HEK293T (cell line): ENCODE results near the gene CACNA1G.

Experiments used
- CTCF ChIA-PET: fragments of 350-600 bp; formaldehyde crosslinking; extraction: SDS; loops from one replicate; lab custom pipeline; 2021; ENCODE audit warnings: antibody characterized with exemption, inconsistent platforms; lab: Yijun Ruan, JAX
- POLR2A ChIA-PET: fragments of 350-600 bp; formaldehyde crosslinking; extraction: SDS; loops from one replicate; lab custom pipeline; 2020; ENCODE audit warnings: antibody characterized with exemption, inconsistent platforms; lab: Yijun Ruan, JAX
- DNase-seq: peaks from one replicate; pipeline ENCODE4 v3.0.0; 2012; ENCODE audit warnings: mixed read lengths; ENCODE audit errors: extremely low spot score
- ARNT ChIP-seq: fragments of 450-650 bp; IDR thresholded peaks from 2 replicates; pipeline ENCODE4 v1.6.1; 2017; ENCODE audit warnings: mild to moderate bottlenecking
- BHLHE40 ChIP-seq: fragments of 450-650 bp; IDR thresholded peaks from 2 replicates; pipeline ENCODE4 v1.6.1; 2016; ENCODE audit warnings: mild to moderate bottlenecking, moderate library complexity, borderline replicate concordance
- CTBP1 ChIP-seq: fragments of 450-650 bp; IDR thresholded peaks from 2 replicates; pipeline ENCODE4 v1.6.1; 2016; ENCODE audit warnings: borderline replicate concordance
- ELF4 ChIP-seq: fragments of 450-650 bp; IDR thresholded peaks from 2 replicates; pipeline ENCODE4 v1.6.1; 2017; ENCODE audit warnings: antibody characterized with exemption
- FOXA1 ChIP-seq: fragments of 450-650 bp; IDR thresholded peaks from 2 replicates; pipeline ENCODE4 v1.6.1; 2016; ENCODE audit warnings: mild to moderate bottlenecking
- FOXK2 ChIP-seq: fragments of 450-650 bp; IDR thresholded peaks from 2 replicates; pipeline ENCODE4 v1.6.1; 2016; ENCODE audit warnings: mild to moderate bottlenecking
- FOXM1 ChIP-seq: fragments of 450-650 bp; IDR thresholded peaks from 2 replicates; pipeline ENCODE4 v1.6.1; 2017; ENCODE audit warnings: mild to moderate bottlenecking, borderline replicate concordance
- HDGF ChIP-seq: fragments of 450-650 bp; IDR thresholded peaks from 2 replicates; pipeline ENCODE4 v1.6.1; 2017; ENCODE audit warnings: antibody characterized with exemption, borderline replicate concordance
- L3MBTL2 ChIP-seq: fragments of 450-650 bp; conservative IDR thresholded peaks from 2 replicates; pipeline ENCODE4 v1.6.1; 2016; ENCODE audit warnings: mild to moderate bottlenecking
- LEF1 ChIP-seq: fragments of 450-650 bp; IDR thresholded peaks from 2 replicates; pipeline ENCODE4 v1.6.1; 2017; ENCODE audit warnings: mild to moderate bottlenecking, borderline replicate concordance
- NFRKB ChIP-seq: fragments of 450-650 bp; IDR thresholded peaks from 2 replicates; pipeline ENCODE4 v1.6.1; 2016; ENCODE audit warnings: mild to moderate bottlenecking, moderate library complexity
- SP1 ChIP-seq: fragments of 450-650 bp; IDR thresholded peaks from 2 replicates; pipeline ENCODE4 v1.6.1; 2017
- SUZ12 ChIP-seq: fragments of 450-650 bp; IDR thresholded peaks from 2 replicates; pipeline ENCODE4 v1.6.1; 2016; ENCODE audit warnings: mild to moderate bottlenecking
- TARDBP ChIP-seq: fragments of 450-650 bp; IDR thresholded peaks from 2 replicates; pipeline ENCODE4 v1.6.1; 2016
- ZNF384 ChIP-seq: fragments of 450-650 bp; IDR thresholded peaks from 2 replicates; pipeline ENCODE4 v1.6.1; 2016
- TF ChIP-seq, protein P1 (sequence below): fragments of 450-650 bp; IDR thresholded peaks from 2 replicates; pipeline ENCODE4 v1.6.1; 2016

CACNA1G gene

GRCh38 chr17:50663812-50664374 is 103.4 kb downstream of the CACNA1G start:
- CTCF ChIA-PET = no interaction called here
- no peak for TF ChIP-seq ZNF384
- TF ChIP-seq SP1 = no peak
- TF ChIP-seq FOXM1 = no peak
- TF ChIP-seq HDGF = no peak
- TF ChIP-seq ARNT = no peak
- TF ChIP-seq SUZ12 = no peak
- no peak for TF ChIP-seq BHLHE40
- TF ChIP-seq L3MBTL2 = no peak
- TF ChIP-seq LEF1 = no peak
- no peak for TF ChIP-seq FOXA1
- TF ChIP-seq CTBP1 = no peak
- TF ChIP-seq TARDBP = no peak
- TF ChIP-seq, protein P1, sequence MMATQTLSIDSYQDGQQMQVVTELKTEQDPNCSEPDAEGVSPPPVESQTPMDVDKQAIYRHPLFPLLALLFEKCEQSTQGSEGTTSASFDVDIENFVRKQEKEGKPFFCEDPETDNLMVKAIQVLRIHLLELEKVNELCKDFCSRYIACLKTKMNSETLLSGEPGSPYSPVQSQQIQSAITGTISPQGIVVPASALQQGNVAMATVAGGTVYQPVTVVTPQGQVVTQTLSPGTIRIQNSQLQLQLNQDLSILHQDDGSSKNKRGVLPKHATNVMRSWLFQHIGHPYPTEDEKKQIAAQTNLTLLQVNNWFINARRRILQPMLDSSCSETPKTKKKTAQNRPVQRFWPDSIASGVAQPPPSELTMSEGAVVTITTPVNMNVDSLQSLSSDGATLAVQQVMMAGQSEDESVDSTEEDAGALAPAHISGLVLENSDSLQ = no peak
- no peak for TF ChIP-seq ELF4
- TF ChIP-seq NFRKB = no peak
- no peak for TF ChIP-seq FOXK2
- POLR2A ChIA-PET = no interaction called here
- DNase-seq = no peak

- ChIA-PET POLR2A (interaction anchor here (1.1 kb wide), 1 partner anchor 16 kb away, joined by 3 read pairs; no protein-coding TSS in a partner anchor), CTCF (no interaction called here)
- DNase-seq = no peak
- TF ChIP-seq BHLHE40 = no peak
- no peak for TF ChIP-seq ARNT
- TF ChIP-seq FOXM1 = no peak
These were observed 104.4 kb downstream of the CACNA1G start for GRCh38 chr17:50664788-50665458.

- ChIA-PET CTCF (no interaction called here), POLR2A (interaction anchor here (1.1 kb wide), 1 partner anchor 17 kb away, joined by 3 read pairs; no protein-coding TSS in a partner anchor)
- TF ChIP-seq BHLHE40 (no peak), FOXM1 (no peak)
These were observed 105.3 kb downstream of the CACNA1G start for GRCh38 chr17:50665838-50666237.

GRCh38 chr17:50666316-50666715 is 105.8 kb downstream of the CACNA1G start:
- CTCF ChIA-PET = no interaction called here
- POLR2A ChIA-PET = interaction anchor here (1.1 kb wide), 1 partner anchor 17 kb away, joined by 3 read pairs; no protein-coding TSS in a partner anchor

More at GRCh38 chr17:50665838-50666237, 105.3 kb downstream of the CACNA1G start:
- DNase-seq = no peak

GRCh38 chr17:50667259-50668024 is 106.9 kb downstream of the CACNA1G start:
- ChIA-PET POLR2A (no interaction called here), CTCF (no interaction called here)
- no peak for DNase-seq
- TF ChIP-seq CTBP1 (no peak), ARNT (no peak), ELF4 (no peak), FOXM1 (no peak), SUZ12 (no peak), HDGF (no peak), LEF1 (no peak), L3MBTL2 (no peak), BHLHE40 (no peak), FOXK2 (no peak), TARDBP (no peak), FOXA1 (no peak), SP1 (no peak), ZNF384 (no peak), NFRKB (no peak)
- TF ChIP-seq, protein P1 = no peak

More at GRCh38 chr17:50666316-50666715, 105.8 kb downstream of the CACNA1G start:
- no peak for DNase-seq
- no peak for TF ChIP-seq LEF1
- no peak for TF ChIP-seq CTBP1
- no peak for TF ChIP-seq NFRKB
- TF ChIP-seq SUZ12 = no peak
- TF ChIP-seq L3MBTL2 = no peak
- TF ChIP-seq FOXM1 = no peak
- no peak for TF ChIP-seq ELF4
- no peak for TF ChIP-seq BHLHE40
- no peak for TF ChIP-seq ARNT
- no peak for TF ChIP-seq SP1
- no peak for TF ChIP-seq HDGF

DNA sequence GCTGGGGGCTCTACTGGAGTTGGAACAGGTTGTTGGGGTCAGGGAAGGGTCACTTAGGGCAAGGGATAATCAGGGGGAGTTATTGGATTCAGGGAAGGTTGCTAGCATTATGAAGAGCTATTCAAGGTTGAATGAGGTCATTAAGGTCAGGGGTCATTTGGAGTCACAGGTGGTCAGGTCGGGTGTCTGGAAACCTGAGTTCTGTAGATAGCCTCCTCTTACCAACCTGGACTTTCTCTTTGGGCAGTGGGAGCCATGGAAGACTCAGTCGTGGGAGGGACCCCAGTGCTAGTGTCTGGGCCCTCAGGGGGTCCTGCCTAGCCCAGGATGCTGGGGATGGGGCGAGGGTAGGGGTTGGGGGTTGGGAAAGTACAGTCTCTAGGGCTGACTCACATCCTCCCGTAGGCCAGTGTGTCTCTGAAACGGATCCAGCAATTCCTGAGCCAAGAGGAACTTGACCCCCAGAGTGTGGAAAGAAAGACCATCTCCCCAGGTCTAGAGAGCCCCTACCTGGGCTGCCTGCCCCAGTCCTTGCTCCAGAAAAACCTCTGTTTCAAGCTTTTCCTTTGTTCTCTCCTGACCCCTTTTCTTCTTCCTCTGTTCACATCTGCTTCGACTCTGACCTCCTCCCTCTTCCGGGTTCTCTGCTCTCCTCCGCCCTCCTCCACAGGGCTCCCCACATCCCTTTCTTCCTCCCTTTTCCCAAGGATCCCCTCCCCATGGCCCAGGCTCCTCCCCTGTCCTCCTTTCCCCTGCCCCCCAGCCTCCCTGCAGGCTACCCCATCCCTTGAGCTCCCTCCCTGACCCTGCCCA is 107.7 kb downstream of the CACNA1G start:
- ChIA-PET POLR2A (interaction anchor here (0.6 kb wide), 1 partner anchor 16 kb away, joined by 3 read pairs; no protein-coding TSS in a partner anchor), CTCF (no interaction called here)
- DNase-seq = no peak
- TF ChIP-seq SUZ12 = no peak
- no peak for TF ChIP-seq FOXK2
- no peak for TF ChIP-seq CTBP1
- TF ChIP-seq FOXM1 = no peak
- no peak for TF ChIP-seq ZNF384
- no peak for TF ChIP-seq HDGF
- no peak for TF ChIP-seq BHLHE40
- no peak for TF ChIP-seq ARNT
- TF ChIP-seq SP1 = no peak
